Stimulated activated CD4-positive, alpha-beta T cell treated with anti-CD3 and anti-CD28 coated beads, Interleukin-4, amount 100 ng/mL, for 24 hours (primary cell): Measurements from ENCODE around the gene PLEKHG4B.

Source experiments
- DNase-seq: peaks from one replicate; pipeline ENCODE4 v3.0.0-alpha.2; 2020

The PLEKHG4B gene

GRCh38 chr5:173392-174290 lies 81.7 kb downstream of the PLEKHG4B start:
- DNase-seq: no peak

GRCh38 chr5:174291-174600 lies 82.3 kb downstream of the PLEKHG4B start:
- no peak for DNase-seq

GRCh38 chr5:174876-175465 lies 83.0 kb downstream of the PLEKHG4B start:
- DNase-seq: no peak

GRCh38 chr5:176296-176823 lies 84.4 kb downstream of the PLEKHG4B start:
- no peak for DNase-seq

GRCh38 chr5:178110-178509 lies 86.1 kb downstream of the PLEKHG4B start:
- DNase-seq: no peak

GRCh38 chr5:179401-179800 lies 87.4 kb downstream of the PLEKHG4B start:
- DNase-seq: no peak

- DNase-seq: no peak
Observed at GRCh38 chr5:180286-180918, 88.4 kb downstream of the PLEKHG4B start.

GRCh38 chr5:181160-181559 lies 89.2 kb downstream of the PLEKHG4B start:
- no peak for DNase-seq

GRCh38 chr5:181566-181965 lies 89.6 kb downstream of the PLEKHG4B start:
- DNase-seq: no peak

- no peak for DNase-seq
Observed at GRCh38 chr5:182126-182525, 90.2 kb downstream of the PLEKHG4B start.

- DNase-seq: no peak
Observed at GRCh38 chr5:184471-184870, 92.5 kb downstream of the PLEKHG4B start.

- DNase-seq: no peak
Observed at GRCh38 chr5:185095-186070, 93.4 kb downstream of the PLEKHG4B start.

- no peak for DNase-seq
Observed at GRCh38 chr5:186091-187041, 94.4 kb downstream of the PLEKHG4B start.

GRCh38 chr5:187042-187431 lies 95.1 kb downstream of the PLEKHG4B start:
- no peak for DNase-seq

GRCh38 chr5:187617-188451 lies 95.9 kb downstream of the PLEKHG4B start:
- no peak for DNase-seq

- DNase-seq: peak; percentile 90
Observed at GRCh38 chr5:188488-189481, 96.8 kb downstream of the PLEKHG4B start.

GRCh38 chr5:189486-189885 lies 97.5 kb downstream of the PLEKHG4B start:
- no peak for DNase-seq

- DNase-seq: no peak
Observed at GRCh38 chr5:189976-190365, 98.0 kb downstream of the PLEKHG4B start.

GRCh38 chr5:190366-191035 lies 98.5 kb downstream of the PLEKHG4B start:
- DNase-seq: no peak
